NCI-H187 (cell line): Measurements from ENCODE around the gene TTC23.

Source experiments
- DNase-seq, 2 experiments: peaks; one replicate each; lab custom pipeline; 2025; lab: John Stamatoyannopoulos, UW

Gene TTC23

GRCh38 chr15:99101501-99101900, 147.9 kb downstream of the TTC23 start:
- no peak for DNase-seq

- DNase-seq, result peak in 1 of 2 experiments; percentile 54
Measured at GRCh38 chr15:99100245-99101173, 148.9 kb downstream of the TTC23 start.

- no peak for DNase-seq
Measured at GRCh38 chr15:99099661-99100060, 149.7 kb downstream of the TTC23 start.

GRCh38 chr15:99098991-99099390, 150.4 kb downstream of the TTC23 start:
- no peak for DNase-seq

- DNase-seq, result no peak
Measured at GRCh38 chr15:99098426-99098825, 151.0 kb downstream of the TTC23 start.

- no peak for DNase-seq
Measured at GRCh38 chr15:99097441-99098410, 151.7 kb downstream of the TTC23 start.

- DNase-seq, result no peak
Measured at GRCh38 chr15:99096894-99097426, 152.4 kb downstream of the TTC23 start.

- no peak for DNase-seq
Measured at GRCh38 chr15:99096173-99096893, 153.0 kb downstream of the TTC23 start.

- DNase-seq, result peak in 1 of 2 experiments; percentile 21
Measured at GRCh38 chr15:99095626-99096025, 153.8 kb downstream of the TTC23 start.

GRCh38 chr15:99092554-99093172, 156.7 kb downstream of the TTC23 start:
- DNase-seq, result no peak

- DNase-seq, result no peak
Measured at GRCh38 chr15:99090938-99091337, 158.4 kb downstream of the TTC23 start.

GRCh38 chr15:99090011-99090699, 159.2 kb downstream of the TTC23 start:
- DNase-seq, result no peak

GRCh38 chr15:99087405-99087943, 161.9 kb downstream of the TTC23 start:
- no peak for DNase-seq

GRCh38 chr15:99086327-99086667, 163.1 kb downstream of the TTC23 start:
- no peak for DNase-seq
